Fibroblast of lung (primary cell): ENCODE data around the gene KCNQ1OT1. TPM values are rescaled to one million over a fixed set of nuclear protein-coding genes. Genes with fewer than 3 reads are reported as not detected.

Experiments used
- DNase-seq, 2 donors: peaks; one replicate each; pipeline versions ENCODE4 v3.0.0 to v3.0.0-alpha.2; 2010; ENCODE audit warnings: low read depth in 2 of 2
- H2AFZ ChIP-seq: 2 replicates; pipeline ENCODE4 v1.5.1; 2012; ENCODE audit warnings: low read length, control low read depth, inconsistent platforms
- H3K27ac ChIP-seq: 2 replicates; pipeline ENCODE4 v1.5.1; 2011; ENCODE audit warnings: low read length, control low read depth; ENCODE audit not compliant: insufficient read depth
- H3K27me3 ChIP-seq: 2 replicates; pipeline ENCODE4 v1.5.1; 2011; ENCODE audit warnings: mild to moderate bottlenecking, low read length; ENCODE audit not compliant: control insufficient read depth, insufficient read depth
- H3K36me3 ChIP-seq: 2 replicates; pipeline ENCODE4 v1.5.1; 2011; ENCODE audit warnings: low read length; ENCODE audit not compliant: control insufficient read depth, insufficient read depth
- H3K4me1 ChIP-seq: 2 replicates; pipeline ENCODE4 v1.5.1; 2011; ENCODE audit warnings: low read length; ENCODE audit not compliant: control insufficient read depth, insufficient read depth; ENCODE audit errors: extremely low read depth
- H3K4me2 ChIP-seq: 2 replicates; pipeline ENCODE4 v1.5.1; 2011; ENCODE audit warnings: low read length, control low read depth; ENCODE audit not compliant: insufficient read depth; ENCODE audit errors: extremely low read depth
- H3K4me3 ChIP-seq, 4 experiments: fragments of 200-600 bp in 1 of 4; sonication (generic) in 1 of 4; replicated peaks in 1 of 4; 2 replicates each; pipeline ENCODE4 v1.5.1; 2011 to 2016; ENCODE audit warnings: low read length in 4 of 4, low read depth in 3 of 4, mild to moderate bottlenecking in 3 of 4, control low read depth in 2 of 4, inconsistent platforms in 1 of 4, mixed read lengths in 1 of 4; ENCODE audit not compliant: insufficient read depth in 1 of 4; ENCODE audit errors: control extremely low read depth in 1 of 4
- H3K79me2 ChIP-seq: 2 replicates; pipeline ENCODE4 v1.5.1; 2012; ENCODE audit warnings: mild to moderate bottlenecking, low read length, inconsistent platforms; ENCODE audit not compliant: control insufficient read depth, insufficient read depth
- H3K9ac ChIP-seq: 2 replicates; pipeline ENCODE4 v1.5.1; 2011; ENCODE audit warnings: mild to moderate bottlenecking, low read length, control low read depth; ENCODE audit not compliant: insufficient read depth
- H3K9me3 ChIP-seq: 2 replicates; pipeline ENCODE4 v1.5.1; 2012; ENCODE audit warnings: low read depth, low read length; ENCODE audit not compliant: control insufficient read depth, insufficient read depth
- H4K20me1 ChIP-seq: 2 replicates; pipeline ENCODE4 v1.5.1; 2011; ENCODE audit warnings: low read length; ENCODE audit not compliant: control insufficient read depth, insufficient read depth; ENCODE audit errors: extremely low read depth
- EZH2 ChIP-seq: IDR thresholded peaks from 2 replicates; pipeline ENCODE4 v1.5.1; 2012; ENCODE audit warnings: low read length, control low read depth, mild to moderate bottlenecking; ENCODE audit errors: missing control alignments
- polyA plus RNA-seq, 2 donors: library from polyadenylated mRNA; depleted of rRNA in 1 of 2; stranded (reverse) in 1 of 2; unstranded in 1 of 2; fragments of >200 nt; gene quantifications; 2 replicates each; pipeline ENCODE4 v1.2.1, GENCODE V29; 2011 to 2012; ENCODE audit warnings: missing spikeins in 1 of 2
- total RNA-seq: library from RNA; depleted of rRNA; stranded (reverse); fragments of >200 nt; gene quantifications from 2 replicates; pipeline ENCODE4 v1.2.1, GENCODE V29; 2014
- TF ChIP-seq, protein P1 (sequence below), 2 donors: IDR thresholded peaks in 1 of 2; conservative IDR thresholded peaks in 1 of 2; 1 replicate in 1 of 2; 2 replicates in 1 of 2; pipeline ENCODE4 v1.5.1; 2011 to 2012; ENCODE audit warnings: low read length in 2 of 2, control low read depth in 1 of 2, inconsistent platforms in 1 of 2, low read depth in 1 of 2, mild to moderate bottlenecking in 1 of 2

KCNQ1OT1 gene
- total and polyA plus RNA-seq, 2 donors (not counting 1 experiment from before 2014, with no cell fraction given): 0.11 to 1.8 TPM

DNA sequence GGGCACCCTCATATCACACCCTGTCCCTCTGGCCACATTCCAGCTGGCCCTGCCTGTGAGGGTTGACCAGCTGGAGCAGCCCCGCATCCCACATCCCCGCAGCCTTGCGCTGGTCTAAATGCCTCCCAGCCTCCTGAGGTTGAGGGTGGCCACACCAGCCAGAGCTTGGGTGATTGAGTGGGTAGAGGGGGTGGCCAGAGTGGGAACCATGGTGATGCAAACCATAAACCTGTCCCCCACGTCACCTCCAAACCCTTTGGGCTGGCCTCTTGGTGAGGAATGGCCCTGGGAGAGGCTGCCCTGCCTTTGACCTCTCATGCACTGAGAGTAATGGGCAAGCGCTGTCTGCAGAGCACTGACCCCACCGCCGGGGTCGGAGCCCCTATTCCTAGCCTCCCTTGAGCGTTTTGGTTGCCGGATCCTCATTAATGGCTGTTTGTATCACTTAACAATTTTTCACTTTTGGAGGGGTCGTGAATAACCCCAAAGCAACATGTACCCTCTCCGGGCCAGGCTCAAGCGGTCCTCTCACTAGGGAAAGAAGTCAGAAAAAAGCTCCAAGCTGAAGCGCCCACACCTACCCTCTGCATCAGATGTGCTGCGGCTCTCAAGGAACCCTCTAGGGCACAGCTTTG, 16.0 kb upstream of the KCNQ1OT1 start:
- Histone ChIP-seq H3K4me3 (no peak overlapping the region), H3K27ac (no peak overlapping the region), H3K9me3 (no peaks in the 10 kb centered on the region), H3K4me2 (no peak overlapping the region), H3K4me1 (no peaks in the 10 kb centered on the region), H3K79me2 (no peaks in the 10 kb centered on the region), H2AFZ (no peak overlapping the region), H3K36me3 (no peaks in the 10 kb centered on the region), H4K20me1 (no peaks in the 10 kb centered on the region), H3K9ac (no peak overlapping the region), H3K27me3 (peaks cover 5% of the 10 kb centered on the region)
- TF ChIP-seq, protein P1, sequence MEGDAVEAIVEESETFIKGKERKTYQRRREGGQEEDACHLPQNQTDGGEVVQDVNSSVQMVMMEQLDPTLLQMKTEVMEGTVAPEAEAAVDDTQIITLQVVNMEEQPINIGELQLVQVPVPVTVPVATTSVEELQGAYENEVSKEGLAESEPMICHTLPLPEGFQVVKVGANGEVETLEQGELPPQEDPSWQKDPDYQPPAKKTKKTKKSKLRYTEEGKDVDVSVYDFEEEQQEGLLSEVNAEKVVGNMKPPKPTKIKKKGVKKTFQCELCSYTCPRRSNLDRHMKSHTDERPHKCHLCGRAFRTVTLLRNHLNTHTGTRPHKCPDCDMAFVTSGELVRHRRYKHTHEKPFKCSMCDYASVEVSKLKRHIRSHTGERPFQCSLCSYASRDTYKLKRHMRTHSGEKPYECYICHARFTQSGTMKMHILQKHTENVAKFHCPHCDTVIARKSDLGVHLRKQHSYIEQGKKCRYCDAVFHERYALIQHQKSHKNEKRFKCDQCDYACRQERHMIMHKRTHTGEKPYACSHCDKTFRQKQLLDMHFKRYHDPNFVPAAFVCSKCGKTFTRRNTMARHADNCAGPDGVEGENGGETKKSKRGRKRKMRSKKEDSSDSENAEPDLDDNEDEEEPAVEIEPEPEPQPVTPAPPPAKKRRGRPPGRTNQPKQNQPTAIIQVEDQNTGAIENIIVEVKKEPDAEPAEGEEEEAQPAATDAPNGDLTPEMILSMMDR (conservative IDR thresholded peaks at IDR 0.05 in 1 of 2, IDR thresholded peaks at IDR 0.05 in 1 of 2; ENCODE audit: low read depth in 1 of 2, low read length in 2 of 2): no peak
- TF ChIP-seq EZH2: no peak
- no peak for DNase-seq

DNA sequence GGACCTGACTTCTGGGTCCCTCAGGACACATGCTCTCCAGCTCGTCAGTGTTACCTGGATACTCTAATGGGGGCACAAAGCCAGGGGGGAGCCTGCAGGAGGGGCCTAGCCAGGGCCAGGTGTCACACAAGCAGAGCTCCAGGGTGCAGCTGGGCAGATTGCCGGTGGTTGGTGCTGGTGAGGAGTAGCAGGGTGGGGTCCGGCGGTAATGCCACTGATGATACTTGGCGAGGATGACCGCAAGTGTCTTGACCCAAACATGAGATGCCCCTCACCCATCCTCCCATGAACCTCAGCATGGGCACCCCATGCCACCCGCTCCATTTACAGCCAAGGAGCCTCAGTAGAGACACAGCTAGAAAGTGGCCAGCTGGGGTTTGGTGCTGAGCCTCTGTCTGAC, 15.1 kb upstream of the KCNQ1OT1 start:
- no peak for TF ChIP-seq EZH2
- TF ChIP-seq, protein P1 (conservative IDR thresholded peaks at IDR 0.05 in 1 of 2, IDR thresholded peaks at IDR 0.05 in 1 of 2; ENCODE audit: low read depth in 1 of 2, low read length in 2 of 2): no peak
- Histone ChIP-seq H3K9me3 (no peaks in the 10 kb centered on the region), H3K27ac (no peak overlapping the region), H3K4me3 (no peak overlapping the region), H4K20me1 (no peaks in the 10 kb centered on the region), H3K9ac (no peak overlapping the region), H3K36me3 (no peaks in the 10 kb centered on the region), H3K4me2 (no peak overlapping the region), H3K27me3 (peaks cover 4% of the 10 kb centered on the region), H3K4me1 (no peaks in the 10 kb centered on the region), H3K79me2 (no peaks in the 10 kb centered on the region), H2AFZ (no peak overlapping the region)
- no peak for DNase-seq

- Histone ChIP-seq H3K9ac (no peak overlapping the region), H3K79me2 (no peaks in the 10 kb centered on the region), H3K4me1 (no peaks in the 10 kb centered on the region), H3K4me3 (no peak overlapping the region), H3K27ac (no peak overlapping the region), H3K36me3 (no peaks in the 10 kb centered on the region), H2AFZ (no peak overlapping the region), H4K20me1 (no peaks in the 10 kb centered on the region), H3K27me3 (peaks cover 5% of the 10 kb centered on the region), H3K9me3 (no peaks in the 10 kb centered on the region), H3K4me2 (no peak overlapping the region)
- TF ChIP-seq, protein P1 (conservative IDR thresholded peaks at IDR 0.05 in 1 of 2, IDR thresholded peaks at IDR 0.05 in 1 of 2; ENCODE audit: low read depth in 1 of 2, low read length in 2 of 2): no peak
- no peak for TF ChIP-seq EZH2
- DNase-seq: no peak
These were observed 14.6 kb upstream of the KCNQ1OT1 start for GRCh38 chr11:2714463-2714800.
